GM23248 (cell line): Measurements from ENCODE around the gene ASIC4. TPM values are rescaled to one million over a fixed set of nuclear protein-coding genes. Genes with fewer than 3 reads are reported as not detected.

Source experiments
- DNase-seq: peaks from one replicate; pipeline ENCODE4 v3.0.0-alpha.2; 2015
- H2AFZ ChIP-seq: fragments of 200-600 bp; sonication (generic); 2 replicates; pipeline ENCODE4 v1.6.1; 2016; ENCODE audit warnings: antibody characterized with exemption
- H3F3A ChIP-seq: fragments of 200-600 bp; sonication (generic); 2 replicates; pipeline ENCODE4 v1.6.1; 2016; ENCODE audit warnings: mild to moderate bottlenecking, antibody characterized with exemption, mixed run types; ENCODE audit not compliant: insufficient read depth
- H3K27ac ChIP-seq: fragments of 200-600 bp; sonication (generic); 2 replicates; pipeline ENCODE4 v1.5.1; 2016; ENCODE audit warnings: mild to moderate bottlenecking
- H3K27me3 ChIP-seq: fragments of 200-600 bp; sonication (generic); replicated peaks from 2 replicates; pipeline ENCODE4 v1.6.1; 2016; ENCODE audit warnings: mild to moderate bottlenecking; ENCODE audit not compliant: insufficient read depth
- H3K36me3 ChIP-seq: fragments of 200-600 bp; sonication (generic); 2 replicates; pipeline ENCODE4 v1.6.1; 2016; ENCODE audit warnings: low read depth, mild to moderate bottlenecking
- H3K4me1 ChIP-seq: fragments of 200-600 bp; sonication (generic); 2 replicates; pipeline ENCODE4 v1.6.1; 2016; ENCODE audit warnings: mild to moderate bottlenecking; ENCODE audit not compliant: insufficient read depth
- H3K4me2 ChIP-seq: fragments of 200-600 bp; sonication (generic); one replicate; pipeline ENCODE4 v1.6.1; 2016; ENCODE audit warnings: mild to moderate bottlenecking; ENCODE audit not compliant: unreplicated experiment
- H3K4me3 ChIP-seq: fragments of 200-600 bp; sonication (generic); 2 replicates; pipeline ENCODE4 v1.5.1; 2016; ENCODE audit warnings: mild to moderate bottlenecking
- H3K79me2 ChIP-seq: fragments of 200-600 bp; sonication (generic); 2 replicates; pipeline ENCODE4 v1.6.1; 2016; ENCODE audit warnings: mild to moderate bottlenecking; ENCODE audit not compliant: insufficient read depth
- H3K9ac ChIP-seq: fragments of 200-600 bp; sonication (generic); 2 replicates; pipeline ENCODE4 v1.6.1; 2016; ENCODE audit warnings: mild to moderate bottlenecking
- H3K9me2 ChIP-seq: fragments of 200-600 bp; sonication (generic); 2 replicates; pipeline ENCODE4 v1.6.1; 2016; ENCODE audit warnings: mixed run types, mild to moderate bottlenecking, moderate library complexity; ENCODE audit not compliant: insufficient read depth
- H3K9me3 ChIP-seq: fragments of 200-600 bp; sonication (generic); one replicate; pipeline ENCODE4 v1.6.1; 2017; ENCODE audit warnings: low read depth
- H4K20me1 ChIP-seq: fragments of 200-600 bp; sonication (generic); 2 replicates; pipeline ENCODE4 v1.6.0; 2016; ENCODE audit not compliant: insufficient read depth
- EZH2 ChIP-seq: fragments of 200-600 bp; sonication (generic); IDR thresholded peaks from 2 replicates; pipeline ENCODE4 v1.6.1; 2018; ENCODE audit warnings: antibody characterized with exemption, mild to moderate bottlenecking; ENCODE audit not compliant: insufficient read depth, poor library complexity, severe bottlenecking
- EZH2phosphoT487 ChIP-seq: fragments of 200-600 bp; sonication (generic); IDR thresholded peaks from 2 replicates; pipeline ENCODE4 v1.6.1; 2018; ENCODE audit warnings: antibody characterized with exemption, moderate library complexity, mild to moderate bottlenecking, low read depth; ENCODE audit not compliant: insufficient read depth
- WGBS, 2 experiments: methylation state at CpG; one replicate each; pipeline ENCODE4 v1.1.6; 2015 to 2017; ENCODE audit warnings: low lambda C conversion rate in 2 of 2, low coverage in 1 of 2; ENCODE audit errors: missing lambda C conversion rate in 2 of 2; 5-methylcytosine and 5-hydroxymethylcytosine counted together
- in situ Hi-C: fragments of 300-500 bp; cut with MboI; formaldehyde crosslinking; loops from 2 replicates; pipeline ENCODE4 v1.15.0; 2020
- polyA plus RNA-seq: library from polyadenylated mRNA; unstranded; fragments of >200 nt; fragmentation: Nextera tagmentation; extraction: Ambion mirVana; gene quantifications from 2 replicates; pipeline ENCODE4 v1.2.1, GENCODE V29; 2016
- total RNA-seq: library from RNA; depleted of rRNA; stranded (reverse); fragments of >200 nt; shearing (Covaris generic); gene quantifications from 2 replicates; pipeline ENCODE4 v1.2.3, GENCODE V29; 2014

Gene ASIC4
- total and polyA plus RNA-seq, 2 experiments from 2014 or later: 0.43 TPM; not detected in 1

DNA sequence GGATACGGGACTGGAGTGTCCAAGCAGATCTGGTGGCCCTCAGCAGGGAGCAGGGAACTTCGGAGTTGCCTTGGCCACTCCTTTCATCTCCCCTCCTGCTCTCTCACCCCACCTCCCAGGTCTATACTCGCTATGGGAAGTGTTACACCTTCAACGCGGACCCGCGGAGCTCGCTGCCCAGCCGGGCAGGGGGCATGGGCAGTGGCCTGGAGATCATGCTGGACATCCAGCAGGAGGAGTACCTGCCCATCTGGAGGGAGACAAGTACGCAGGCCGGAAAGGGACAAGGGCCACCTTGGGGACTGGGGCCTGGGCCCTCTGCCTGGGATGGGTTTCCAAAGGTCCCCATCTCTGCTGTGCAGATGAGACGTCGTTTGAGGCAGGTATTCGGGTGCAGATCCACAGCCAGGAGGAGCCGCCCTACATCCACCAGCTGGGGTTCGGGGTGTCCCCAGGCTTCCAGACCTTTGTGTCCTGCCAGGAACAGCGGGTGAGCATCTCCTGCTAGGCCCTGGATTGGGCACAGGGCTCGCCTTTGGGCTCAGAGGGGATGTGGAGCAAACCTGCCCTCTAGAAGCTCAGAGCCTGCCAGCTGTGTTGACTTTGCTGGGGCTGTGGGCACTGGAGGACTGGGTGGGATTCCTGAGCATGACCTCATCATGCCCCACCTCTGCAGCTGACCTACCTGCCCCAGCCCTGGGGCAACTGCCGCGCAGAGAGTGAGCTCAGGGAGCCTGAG lies 17.5 kb downstream of the ASIC4 start:
- Histone ChIP-seq H3K79me2 (no peaks in the 10 kb centered on the region), H4K20me1 (no peaks in the 10 kb centered on the region), H3K27me3 (peaks cover 19% of the 10 kb centered on the region; the same call in 1 of the 2 replicates), H3F3A (no peaks in the 10 kb centered on the region), H2AFZ (no peak overlapping the region), H3K9me3 (no peaks in the 10 kb centered on the region), H3K9me2 (no peaks in the 10 kb centered on the region), H3K9ac (no peak overlapping the region), H3K4me1 (no peaks in the 10 kb centered on the region), H3K4me3 (no peak overlapping the region), H3K27ac (no peak overlapping the region), H3K4me2 (no peak overlapping the region), H3K36me3 (no peaks in the 10 kb centered on the region)
- 46 to 56% methylated on average over 15 to 20 of the region's 20 CpGs for WGBS, 2 experiments
- no peak for DNase-seq
- no peak for TF ChIP-seq EZH2
- in situ Hi-C loops: loop anchor here (5.0 kb wide), 1 partner anchor 130 kb away; no protein-coding TSS in a partner anchor

DNA sequence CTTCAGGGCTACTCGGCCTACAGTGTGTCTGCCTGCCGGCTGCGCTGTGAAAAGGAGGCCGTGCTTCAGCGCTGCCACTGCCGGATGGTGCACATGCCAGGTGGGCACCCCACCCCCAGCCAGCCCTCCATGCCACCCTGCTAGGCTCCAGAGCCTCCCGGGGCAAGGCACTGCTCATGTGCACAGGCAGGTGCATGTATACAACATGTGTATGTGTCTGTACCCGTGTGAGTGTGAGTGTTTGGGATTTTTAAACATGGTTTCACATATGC lies 18.0 kb downstream of the ASIC4 start:
- H3K36me3 ChIP-seq: no peaks in the 10 kb centered on the region
- H3K9ac ChIP-seq: no peak overlapping the region
- no peak for DNase-seq
- WGBS, 2 experiments: 57 to 66% methylated on average over 8 of the region's 8 CpGs
- H3K4me3 ChIP-seq: no peak overlapping the region
- H3K9me2 ChIP-seq: no peaks in the 10 kb centered on the region
- H3K27me3 ChIP-seq: peaks cover 19% of the 10 kb centered on the region; the same call in 1 of the 2 replicates
- no peaks in the 10 kb centered on the region for H3K9me3 ChIP-seq
- no peaks in the 10 kb centered on the region for H3K79me2 ChIP-seq
- in situ Hi-C loops: loop anchor here (5.0 kb wide), 1 partner anchor 130 kb away; no protein-coding TSS in a partner anchor
- H3F3A ChIP-seq: no peaks in the 10 kb centered on the region
- TF ChIP-seq EZH2phosphoT487 (no peak), EZH2 (no peak)
- no peaks in the 10 kb centered on the region for H3K4me1 ChIP-seq
- no peaks in the 10 kb centered on the region for H4K20me1 ChIP-seq
- no peak overlapping the region for H2AFZ ChIP-seq
- H3K27ac ChIP-seq: no peak overlapping the region
- H3K4me2 ChIP-seq: no peak overlapping the region

DNA sequence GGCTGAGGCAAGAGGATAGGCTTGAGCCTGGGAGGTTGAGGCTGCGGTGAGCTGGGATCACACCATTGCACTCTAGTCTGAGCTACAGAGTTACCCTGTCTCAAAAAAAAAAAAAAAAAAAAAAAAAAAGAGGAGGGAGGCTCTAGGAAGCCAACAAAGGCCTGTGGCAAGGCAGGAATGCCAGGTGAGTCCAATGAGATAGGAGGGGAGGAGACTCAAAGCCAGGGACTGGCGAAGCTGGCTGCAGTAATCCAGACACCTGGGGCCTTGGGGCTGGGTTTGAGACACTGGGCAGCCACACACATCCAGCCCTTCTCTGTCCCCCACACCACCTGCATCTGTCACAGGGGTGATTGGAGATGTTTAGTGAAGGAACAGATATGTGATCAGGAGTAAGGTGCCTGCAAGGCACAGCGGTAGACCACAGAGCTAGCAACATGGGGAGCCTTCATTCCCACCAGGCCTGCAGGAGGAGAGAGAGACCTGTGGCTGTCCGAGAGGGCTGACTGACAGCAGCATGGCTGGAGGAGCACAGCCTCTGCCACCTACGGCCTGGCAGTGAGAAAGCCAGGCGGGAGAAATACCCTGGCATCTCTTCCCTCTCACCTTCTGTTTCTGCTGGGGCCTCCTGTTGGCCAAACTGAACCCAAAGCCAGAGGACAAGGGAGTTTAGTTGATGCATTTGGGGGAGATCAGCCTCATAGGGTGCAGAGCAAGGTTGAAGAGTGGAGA lies 19.8 kb downstream of the ASIC4 start:
- DNase-seq: no peak
- WGBS, 2 experiments: 87 to 92% methylated on average over 6 of the region's 6 CpGs
- Histone ChIP-seq H3K9ac (no peak overlapping the region), H3F3A (no peaks in the 10 kb centered on the region), H3K9me2 (no peaks in the 10 kb centered on the region), H3K4me1 (no peaks in the 10 kb centered on the region), H3K27me3 (peaks cover 6% of the 10 kb centered on the region; the same call in 1 of the 2 replicates), H3K27ac (no peak overlapping the region), H3K9me3 (no peaks in the 10 kb centered on the region), H3K79me2 (no peaks in the 10 kb centered on the region), H2AFZ (no peak overlapping the region), H3K4me3 (no peak overlapping the region), H3K36me3 (no peaks in the 10 kb centered on the region), H3K4me2 (no peak overlapping the region), H4K20me1 (no peaks in the 10 kb centered on the region)
- TF ChIP-seq EZH2phosphoT487 (no peak), EZH2 (no peak)
- in situ Hi-C loops: loop anchor here (5.0 kb wide), 1 partner anchor 132 kb away; no protein-coding TSS in a partner anchor

DNA sequence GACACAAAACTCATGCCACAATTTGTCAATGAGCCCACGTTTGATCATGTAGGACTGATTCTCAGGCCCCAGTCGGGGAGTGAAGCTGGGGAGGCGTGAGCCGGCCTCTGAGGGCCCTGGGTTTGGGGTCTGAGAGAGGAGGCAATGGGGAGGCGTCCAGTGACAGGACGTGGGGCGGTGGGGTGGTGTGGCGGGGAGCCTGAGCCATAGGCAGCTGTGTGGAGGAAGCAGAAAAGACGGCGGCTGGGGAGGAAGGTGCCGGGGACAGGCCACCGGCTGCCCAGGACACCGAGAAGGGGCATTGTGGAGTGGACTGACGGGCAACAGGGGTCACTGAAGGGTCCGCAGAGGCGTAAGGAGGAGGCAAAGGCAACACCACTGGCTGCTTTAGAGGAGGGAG lies 22.1 kb downstream of the ASIC4 start:
- H3K4me1 ChIP-seq: no peaks in the 10 kb centered on the region
- no peaks in the 10 kb centered on the region for H4K20me1 ChIP-seq
- peaks cover 10% of the 10 kb centered on the region; the same call in 1 of the 2 replicates for H3K36me3 ChIP-seq
- no peak overlapping the region for H3K9ac ChIP-seq
- TF ChIP-seq EZH2 (no peak), EZH2phosphoT487 (no peak)
- H3K9me3 ChIP-seq: no peaks in the 10 kb centered on the region
- no peak overlapping the region for H3K4me3 ChIP-seq
- H3K27me3 ChIP-seq: no peaks in the 10 kb centered on the region
- no peak overlapping the region for H2AFZ ChIP-seq
- 83 to 84% methylated on average over 11 to 16 of the region's 16 CpGs for WGBS, 2 experiments
- H3F3A ChIP-seq: no peaks in the 10 kb centered on the region
- in situ Hi-C loops: no loop called here
- H3K79me2 ChIP-seq: peaks cover 22% of the 10 kb centered on the region
- no peaks in the 10 kb centered on the region for H3K9me2 ChIP-seq
- DNase-seq: no peak
- no peak overlapping the region for H3K4me2 ChIP-seq
- no peak overlapping the region for H3K27ac ChIP-seq
